HepG2 (cell line): ENCODE results near the gene FUT6. TPM values are rescaled to one million over a fixed set of nuclear protein-coding genes. Genes with fewer than 3 reads are reported as not detected.

Experiments
- ATF7-NPFF ChIP-seq: sonication (generic); formaldehyde crosslinking; IDR thresholded peaks from 2 replicates; pipeline ENCODE4 v1.8.1; 2023; ENCODE audit warnings: mild to moderate bottlenecking, low read depth, missing genetic modification reagents, moderate library complexity
- DR1 ChIP-seq: sonication (generic); formaldehyde crosslinking; IDR thresholded peaks from 2 replicates; pipeline ENCODE4 v1.8.0; 2021; ENCODE audit warnings: mild to moderate bottlenecking, missing genetic modification reagents, inconsistent platforms
- ZNF7 ChIP-seq: IDR thresholded peaks from 2 replicates; pipeline ENCODE4 v1.6.1; 2016; ENCODE audit warnings: missing biosample characterization, missing genetic modification reagents
- ZNF878 ChIP-seq: sonication (generic); formaldehyde crosslinking; IDR thresholded peaks from 2 replicates; pipeline ENCODE4 v1.8.1; 2023; ENCODE audit warnings: mild to moderate bottlenecking, missing genetic modification reagents, moderate library complexity
- polyA plus RNA-seq, 8 experiments: library from polyadenylated mRNA; depleted of rRNA in 3 of 8; stranded (reverse) in 7 of 8; unstranded in 1 of 8; fragments of >200 nt; fragmentation: Illumina TruSeq in 4 of 8; extraction: Trizol in 4 of 8; gene quantifications; 2 replicates each; pipeline versions ENCODE4 v1.2.1 to v1.2.3, GENCODE V29; 2011 to 2016; ENCODE audit warnings: low read depth in 4 of 8, missing spikeins in 1 of 8, mixed read lengths in 1 of 8; ENCODE audit not compliant: insufficient read depth in 1 of 8
- total RNA-seq, 5 experiments: library from RNA; depleted of rRNA; stranded (reverse); fragments of >200 nt; fragmentation: Illumina TruSeq; extraction: Trizol; gene quantifications; 2 replicates each; pipeline ENCODE4 v1.2.3, GENCODE V29; 2016; ENCODE audit warnings: low read depth in 1 of 5
- TF ChIP-seq, protein P1 (sequence below): sonication (generic); formaldehyde crosslinking; IDR thresholded peaks from 2 replicates; pipeline ENCODE4 v1.5.1; 2020; ENCODE audit warnings: missing genetic modification reagents, mild to moderate bottlenecking, borderline replicate concordance
- TF ChIP-seq, protein P2 (sequence below), 2 experiments: sonication (generic) in 1 of 2; formaldehyde crosslinking in 1 of 2; IDR thresholded peaks; 2 replicates each; pipeline versions ENCODE4 v1.5.1 to v1.6.1; 2011 to 2020; ENCODE audit warnings: borderline replicate concordance in 1 of 2, low read depth in 1 of 2, low read length in 1 of 2, mild to moderate bottlenecking in 1 of 2, missing genetic modification reagents in 1 of 2, moderate library complexity in 1 of 2
- TF ChIP-seq, protein P3 (sequence below): sonication (generic); formaldehyde crosslinking; IDR thresholded peaks from 2 replicates; pipeline ENCODE4 v1.4.0; 2020; ENCODE audit warnings: missing genetic modification reagents
- TF ChIP-seq, protein P4 (sequence below): sonication (generic); formaldehyde crosslinking; IDR thresholded peaks from 2 replicates; pipeline ENCODE4 v1.5.1; 2020; ENCODE audit warnings: mild to moderate bottlenecking, missing genetic modification reagents, borderline replicate concordance
- TF ChIP-seq, protein P5 (sequence below), 2 experiments: fragments of 450-650 bp in 1 of 2; sonication (generic) in 1 of 2; formaldehyde crosslinking; IDR thresholded peaks; 2 replicates each; pipeline versions ENCODE4 v1.5.0 to v1.8.0; 2020 to 2022; ENCODE audit warnings: mild to moderate bottlenecking in 1 of 2, missing genetic modification reagents in 1 of 2
- TF ChIP-seq, protein P6 (sequence below): sonication (generic); formaldehyde crosslinking; IDR thresholded peaks from 2 replicates; pipeline ENCODE4 v1.4.0; 2020; ENCODE audit warnings: missing genetic modification reagents
- TF ChIP-seq, protein P7 (sequence below): sonication (generic); formaldehyde crosslinking; IDR thresholded peaks from 2 replicates; pipeline ENCODE4 v1.5.0; 2020; ENCODE audit warnings: missing genetic modification reagents, mild to moderate bottlenecking, borderline replicate concordance

FUT6 gene
- total and polyA plus RNA-seq, 2 of the 13 experiments (the other 11 are each of a cell fraction or from before 2014, with no cell fraction given) = 8.2 to 27.7 TPM

DNA sequence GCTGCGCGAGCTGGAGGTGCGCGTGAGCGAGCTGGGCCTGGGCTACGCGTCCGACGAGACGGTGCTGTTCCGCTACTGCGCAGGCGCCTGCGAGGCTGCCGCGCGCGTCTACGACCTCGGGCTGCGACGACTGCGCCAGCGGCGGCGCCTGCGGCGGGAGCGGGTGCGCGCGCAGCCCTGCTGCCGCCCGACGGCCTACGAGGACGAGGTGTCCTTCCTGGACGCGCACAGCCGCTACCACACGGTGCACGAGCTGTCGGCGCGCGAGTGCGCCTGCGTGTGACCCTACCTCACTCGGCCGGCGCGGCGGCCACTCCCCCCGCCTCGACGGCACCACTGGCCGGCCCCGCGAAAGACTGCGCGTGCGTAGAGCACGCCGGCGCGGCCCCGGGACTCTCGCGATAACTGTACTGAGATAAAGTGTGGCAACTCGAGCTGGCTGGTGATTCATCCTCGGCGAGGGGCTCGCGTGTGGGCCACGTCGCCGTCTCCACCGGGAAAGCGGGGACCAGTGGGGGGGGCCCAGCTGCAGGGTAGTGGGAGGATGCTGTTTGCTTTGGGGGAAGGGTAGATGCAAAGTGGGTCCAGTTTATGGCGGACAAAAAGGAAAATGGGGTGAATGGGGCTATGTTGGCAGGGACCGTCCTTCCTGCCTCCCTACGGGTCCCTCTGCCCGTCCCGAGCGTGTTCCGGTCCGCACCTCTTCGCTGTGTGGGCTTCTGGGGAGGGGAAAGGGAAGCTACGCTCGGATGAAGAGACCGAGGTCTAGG, 11.4 kb downstream of the FUT6 start (continued):
- TF ChIP-seq, protein P1, sequence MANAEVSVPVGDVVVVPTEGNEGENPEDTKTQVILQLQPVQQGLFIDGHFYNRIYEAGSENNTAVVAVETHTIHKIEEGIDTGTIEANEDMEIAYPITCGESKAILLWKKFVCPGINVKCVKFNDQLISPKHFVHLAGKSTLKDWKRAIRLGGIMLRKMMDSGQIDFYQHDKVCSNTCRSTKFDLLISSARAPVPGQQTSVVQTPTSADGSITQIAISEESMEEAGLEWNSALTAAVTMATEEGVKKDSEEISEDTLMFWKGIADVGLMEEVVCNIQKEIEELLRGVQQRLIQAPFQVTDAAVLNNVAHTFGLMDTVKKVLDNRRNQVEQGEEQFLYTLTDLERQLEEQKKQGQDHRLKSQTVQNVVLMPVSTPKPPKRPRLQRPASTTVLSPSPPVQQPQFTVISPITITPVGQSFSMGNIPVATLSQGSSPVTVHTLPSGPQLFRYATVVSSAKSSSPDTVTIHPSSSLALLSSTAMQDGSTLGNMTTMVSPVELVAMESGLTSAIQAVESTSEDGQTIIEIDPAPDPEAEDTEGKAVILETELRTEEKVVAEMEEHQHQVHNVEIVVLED (CRISPR knock-in tag) = peak; percentile 91
- TF ChIP-seq, protein P2, sequence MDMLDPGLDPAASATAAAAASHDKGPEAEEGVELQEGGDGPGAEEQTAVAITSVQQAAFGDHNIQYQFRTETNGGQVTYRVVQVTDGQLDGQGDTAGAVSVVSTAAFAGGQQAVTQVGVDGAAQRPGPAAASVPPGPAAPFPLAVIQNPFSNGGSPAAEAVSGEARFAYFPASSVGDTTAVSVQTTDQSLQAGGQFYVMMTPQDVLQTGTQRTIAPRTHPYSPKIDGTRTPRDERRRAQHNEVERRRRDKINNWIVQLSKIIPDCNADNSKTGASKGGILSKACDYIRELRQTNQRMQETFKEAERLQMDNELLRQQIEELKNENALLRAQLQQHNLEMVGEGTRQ (IDR thresholded peaks at IDR 0.05; ENCODE audit: low read depth, low read length) = no peak
- TF ChIP-seq, protein P2 (CRISPR knock-in tag; IDR thresholded peaks at IDR 0.05; ENCODE audit: borderline replicate concordance) = peak; percentile 39; the same call in 1 of the 2 replicates
- TF ChIP-seq, protein P3, sequence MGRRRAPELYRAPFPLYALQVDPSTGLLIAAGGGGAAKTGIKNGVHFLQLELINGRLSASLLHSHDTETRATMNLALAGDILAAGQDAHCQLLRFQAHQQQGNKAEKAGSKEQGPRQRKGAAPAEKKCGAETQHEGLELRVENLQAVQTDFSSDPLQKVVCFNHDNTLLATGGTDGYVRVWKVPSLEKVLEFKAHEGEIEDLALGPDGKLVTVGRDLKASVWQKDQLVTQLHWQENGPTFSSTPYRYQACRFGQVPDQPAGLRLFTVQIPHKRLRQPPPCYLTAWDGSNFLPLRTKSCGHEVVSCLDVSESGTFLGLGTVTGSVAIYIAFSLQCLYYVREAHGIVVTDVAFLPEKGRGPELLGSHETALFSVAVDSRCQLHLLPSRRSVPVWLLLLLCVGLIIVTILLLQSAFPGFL (CRISPR knock-in tag) = no peak
- TF ChIP-seq, protein P4, sequence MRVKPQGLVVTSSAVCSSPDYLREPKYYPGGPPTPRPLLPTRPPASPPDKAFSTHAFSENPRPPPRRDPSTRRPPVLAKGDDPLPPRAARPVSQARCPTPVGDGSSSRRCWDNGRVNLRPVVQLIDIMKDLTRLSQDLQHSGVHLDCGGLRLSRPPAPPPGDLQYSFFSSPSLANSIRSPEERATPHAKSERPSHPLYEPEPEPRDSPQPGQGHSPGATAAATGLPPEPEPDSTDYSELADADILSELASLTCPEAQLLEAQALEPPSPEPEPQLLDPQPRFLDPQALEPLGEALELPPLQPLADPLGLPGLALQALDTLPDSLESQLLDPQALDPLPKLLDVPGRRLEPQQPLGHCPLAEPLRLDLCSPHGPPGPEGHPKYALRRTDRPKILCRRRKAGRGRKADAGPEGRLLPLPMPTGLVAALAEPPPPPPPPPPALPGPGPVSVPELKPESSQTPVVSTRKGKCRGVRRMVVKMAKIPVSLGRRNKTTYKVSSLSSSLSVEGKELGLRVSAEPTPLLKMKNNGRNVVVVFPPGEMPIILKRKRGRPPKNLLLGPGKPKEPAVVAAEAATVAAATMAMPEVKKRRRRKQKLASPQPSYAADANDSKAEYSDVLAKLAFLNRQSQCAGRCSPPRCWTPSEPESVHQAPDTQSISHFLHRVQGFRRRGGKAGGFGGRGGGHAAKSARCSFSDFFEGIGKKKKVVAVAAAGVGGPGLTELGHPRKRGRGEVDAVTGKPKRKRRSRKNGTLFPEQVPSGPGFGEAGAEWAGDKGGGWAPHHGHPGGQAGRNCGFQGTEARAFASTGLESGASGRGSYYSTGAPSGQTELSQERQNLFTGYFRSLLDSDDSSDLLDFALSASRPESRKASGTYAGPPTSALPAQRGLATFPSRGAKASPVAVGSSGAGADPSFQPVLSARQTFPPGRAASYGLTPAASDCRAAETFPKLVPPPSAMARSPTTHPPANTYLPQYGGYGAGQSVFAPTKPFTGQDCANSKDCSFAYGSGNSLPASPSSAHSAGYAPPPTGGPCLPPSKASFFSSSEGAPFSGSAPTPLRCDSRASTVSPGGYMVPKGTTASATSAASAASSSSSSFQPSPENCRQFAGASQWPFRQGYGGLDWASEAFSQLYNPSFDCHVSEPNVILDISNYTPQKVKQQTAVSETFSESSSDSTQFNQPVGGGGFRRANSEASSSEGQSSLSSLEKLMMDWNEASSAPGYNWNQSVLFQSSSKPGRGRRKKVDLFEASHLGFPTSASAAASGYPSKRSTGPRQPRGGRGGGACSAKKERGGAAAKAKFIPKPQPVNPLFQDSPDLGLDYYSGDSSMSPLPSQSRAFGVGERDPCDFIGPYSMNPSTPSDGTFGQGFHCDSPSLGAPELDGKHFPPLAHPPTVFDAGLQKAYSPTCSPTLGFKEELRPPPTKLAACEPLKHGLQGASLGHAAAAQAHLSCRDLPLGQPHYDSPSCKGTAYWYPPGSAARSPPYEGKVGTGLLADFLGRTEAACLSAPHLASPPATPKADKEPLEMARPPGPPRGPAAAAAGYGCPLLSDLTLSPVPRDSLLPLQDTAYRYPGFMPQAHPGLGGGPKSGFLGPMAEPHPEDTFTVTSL (CRISPR knock-in tag) = 0 out of 2 replicates have a peak, but pooled peaks have one; percentile 41
- TF ChIP-seq, protein P5, sequence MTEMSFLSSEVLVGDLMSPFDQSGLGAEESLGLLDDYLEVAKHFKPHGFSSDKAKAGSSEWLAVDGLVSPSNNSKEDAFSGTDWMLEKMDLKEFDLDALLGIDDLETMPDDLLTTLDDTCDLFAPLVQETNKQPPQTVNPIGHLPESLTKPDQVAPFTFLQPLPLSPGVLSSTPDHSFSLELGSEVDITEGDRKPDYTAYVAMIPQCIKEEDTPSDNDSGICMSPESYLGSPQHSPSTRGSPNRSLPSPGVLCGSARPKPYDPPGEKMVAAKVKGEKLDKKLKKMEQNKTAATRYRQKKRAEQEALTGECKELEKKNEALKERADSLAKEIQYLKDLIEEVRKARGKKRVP (CRISPR knock-in tag; IDR thresholded peaks at IDR 0.05) = peak in 1 of 2 experiments; percentile 75; a peak in 2 of 4 replicates
- TF ChIP-seq, protein P6, sequence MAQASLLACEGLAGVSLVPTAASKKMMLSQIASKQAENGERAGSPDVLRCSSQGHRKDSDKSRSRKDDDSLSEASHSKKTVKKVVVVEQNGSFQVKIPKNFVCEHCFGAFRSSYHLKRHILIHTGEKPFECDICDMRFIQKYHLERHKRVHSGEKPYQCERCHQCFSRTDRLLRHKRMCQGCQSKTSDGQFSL (CRISPR knock-in tag) = peak; percentile 99
- no peak; the same call in 1 of the 2 replicates for TF ChIP-seq ZNF878 (CRISPR knock-in tag)
- TF ChIP-seq DR1 (CRISPR knock-in tag) = peak; percentile 98
- TF ChIP-seq ATF7-NPFF (CRISPR knock-in tag) = peak; percentile 83; the same call in 1 of the 2 replicates
- TF ChIP-seq, protein P7, sequence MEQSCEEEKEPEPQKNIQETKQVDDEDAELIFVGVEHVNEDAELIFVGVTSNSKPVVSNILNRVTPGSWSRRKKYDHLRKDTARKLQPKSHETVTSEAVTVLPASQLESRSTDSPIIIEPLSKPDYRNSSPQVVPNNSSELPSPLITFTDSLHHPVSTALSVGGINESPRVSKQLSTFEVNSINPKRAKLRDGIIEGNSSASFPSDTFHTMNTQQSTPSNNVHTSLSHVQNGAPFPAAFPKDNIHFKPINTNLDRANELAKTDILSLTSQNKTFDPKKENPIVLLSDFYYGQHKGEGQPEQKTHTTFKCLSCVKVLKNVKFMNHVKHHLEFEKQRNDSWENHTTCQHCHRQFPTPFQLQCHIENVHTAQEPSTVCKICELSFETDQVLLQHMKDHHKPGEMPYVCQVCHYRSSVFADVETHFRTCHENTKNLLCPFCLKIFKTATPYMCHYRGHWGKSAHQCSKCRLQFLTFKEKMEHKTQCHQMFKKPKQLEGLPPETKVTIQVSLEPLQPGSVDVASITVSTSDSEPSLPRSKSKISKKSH (CRISPR knock-in tag) = peak; percentile 80
- TF ChIP-seq ZNF7 (CRISPR knock-in tag) = 0 out of 2 replicates have a peak, but pooled peaks have one; percentile 9
